ENCODE data around the gene PTX3.

The PTX3 gene

DNA sequence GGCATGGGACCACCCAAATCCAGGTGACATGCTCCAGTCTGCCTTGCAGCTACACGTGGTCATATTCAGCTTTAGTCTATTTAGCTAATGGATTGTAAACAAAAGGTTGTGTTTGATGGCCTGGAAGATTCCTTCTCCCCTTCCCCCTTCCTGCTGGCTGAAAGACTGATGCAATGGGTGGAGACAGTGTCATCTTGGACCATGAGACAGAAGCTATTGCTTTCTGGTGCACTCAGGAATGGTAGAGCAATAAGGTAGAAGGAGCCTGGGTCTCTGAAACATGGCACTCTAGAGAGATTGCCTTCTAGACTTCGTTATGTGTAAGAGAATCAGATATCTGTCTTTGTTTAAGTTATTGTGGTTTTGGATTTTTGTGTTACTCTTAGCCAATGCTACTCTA lies 25.7 kb upstream of the PTX3 start:
- no peak for ATAC-seq (ENCODE audit: low read depth)

DNA sequence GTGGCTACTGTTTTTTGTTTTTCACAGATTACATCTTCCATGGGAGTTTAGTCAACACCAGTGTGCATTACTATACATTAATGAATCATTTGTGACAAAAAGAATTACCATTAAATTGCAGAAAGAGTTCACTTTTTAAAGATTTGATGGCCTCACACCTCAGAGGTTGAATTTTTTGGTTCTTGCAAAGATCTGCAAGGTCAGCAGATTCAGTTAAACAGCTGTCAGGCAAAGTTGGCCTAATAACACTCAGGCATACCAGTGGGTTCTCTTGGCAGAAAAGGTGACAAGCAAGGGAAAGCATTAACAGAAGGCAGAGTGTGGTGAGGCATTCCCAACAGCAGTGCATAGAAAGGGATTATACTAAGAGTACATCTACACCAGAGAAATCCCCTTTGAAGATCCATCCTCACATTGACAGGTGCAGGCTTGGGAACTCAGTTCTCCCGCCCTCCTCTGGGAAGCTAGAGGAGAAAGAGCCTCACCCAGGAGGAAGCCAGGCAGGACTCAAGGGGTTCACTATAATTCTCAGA lies 24.3 kb upstream of the PTX3 start:
- TF ChIP-seq, protein P1, sequence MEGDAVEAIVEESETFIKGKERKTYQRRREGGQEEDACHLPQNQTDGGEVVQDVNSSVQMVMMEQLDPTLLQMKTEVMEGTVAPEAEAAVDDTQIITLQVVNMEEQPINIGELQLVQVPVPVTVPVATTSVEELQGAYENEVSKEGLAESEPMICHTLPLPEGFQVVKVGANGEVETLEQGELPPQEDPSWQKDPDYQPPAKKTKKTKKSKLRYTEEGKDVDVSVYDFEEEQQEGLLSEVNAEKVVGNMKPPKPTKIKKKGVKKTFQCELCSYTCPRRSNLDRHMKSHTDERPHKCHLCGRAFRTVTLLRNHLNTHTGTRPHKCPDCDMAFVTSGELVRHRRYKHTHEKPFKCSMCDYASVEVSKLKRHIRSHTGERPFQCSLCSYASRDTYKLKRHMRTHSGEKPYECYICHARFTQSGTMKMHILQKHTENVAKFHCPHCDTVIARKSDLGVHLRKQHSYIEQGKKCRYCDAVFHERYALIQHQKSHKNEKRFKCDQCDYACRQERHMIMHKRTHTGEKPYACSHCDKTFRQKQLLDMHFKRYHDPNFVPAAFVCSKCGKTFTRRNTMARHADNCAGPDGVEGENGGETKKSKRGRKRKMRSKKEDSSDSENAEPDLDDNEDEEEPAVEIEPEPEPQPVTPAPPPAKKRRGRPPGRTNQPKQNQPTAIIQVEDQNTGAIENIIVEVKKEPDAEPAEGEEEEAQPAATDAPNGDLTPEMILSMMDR (IDR thresholded peaks at IDR 0.05; ENCODE audit: poor library complexity, severe bottlenecking): no peak
- Histone ChIP-seq H3K27me3 (ENCODE audit: insufficient read depth, poor library complexity, severe bottlenecking) (no peaks in the 10 kb centered on the region), H3K4me3 (ENCODE audit: severe bottlenecking) (no peak overlapping the region), H3K36me3 (ENCODE audit: low read depth) (no peaks in the 10 kb centered on the region), H3K9me3 (ENCODE audit: severe bottlenecking) (no peaks in the 10 kb centered on the region), H3K27ac (ENCODE audit: poor library complexity, severe bottlenecking) (no peak overlapping the region), H3K4me1 (ENCODE audit: insufficient read depth, poor library complexity, severe bottlenecking) (peaks cover 11% of the 10 kb centered on the region)
- ATAC-seq (ENCODE audit: low read depth): no peak
- DNase-seq (ENCODE audit: low spot score): no peak

More for the DNA sequence above, 25.7 kb upstream of the PTX3 start:
- Histone ChIP-seq H3K9me3 (ENCODE audit: severe bottlenecking) (no peaks in the 10 kb centered on the region), H3K4me3 (ENCODE audit: severe bottlenecking) (no peak overlapping the region), H3K36me3 (ENCODE audit: low read depth) (no peaks in the 10 kb centered on the region), H3K4me1 (ENCODE audit: insufficient read depth, poor library complexity, severe bottlenecking) (peaks cover 9% of the 10 kb centered on the region), H3K27me3 (ENCODE audit: insufficient read depth, poor library complexity, severe bottlenecking) (no peaks in the 10 kb centered on the region), H3K27ac (ENCODE audit: poor library complexity, severe bottlenecking) (no peak overlapping the region)
- no peak for DNase-seq (ENCODE audit: low spot score)
- TF ChIP-seq, protein P1 (IDR thresholded peaks at IDR 0.05; ENCODE audit: poor library complexity, severe bottlenecking): no peak

DNA sequence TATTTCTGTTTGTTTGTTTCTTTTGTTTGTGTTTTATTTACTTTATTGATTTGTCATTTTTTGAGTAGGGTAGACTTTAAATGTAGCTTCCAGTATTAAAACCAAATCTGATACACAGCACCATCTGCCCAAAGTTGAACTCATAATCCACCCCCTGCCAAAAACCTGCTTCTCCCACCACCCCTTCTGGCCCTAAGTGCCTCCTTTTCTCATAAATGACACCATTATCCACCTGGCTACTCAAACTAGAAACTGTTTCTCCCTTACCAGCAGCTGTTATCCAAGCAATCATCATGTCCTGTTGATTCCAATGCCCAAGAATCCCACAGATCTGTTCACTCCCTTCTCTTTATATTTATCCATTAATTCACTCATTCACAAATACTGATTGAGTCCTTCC lies 21.8 kb upstream of the PTX3 start:
- H3K4me3 ChIP-seq (ENCODE audit: severe bottlenecking): no peak overlapping the region
- H3K4me1 ChIP-seq (ENCODE audit: insufficient read depth, poor library complexity, severe bottlenecking): peaks cover 12% of the 10 kb centered on the region
- no peak for DNase-seq (ENCODE audit: low spot score)
- no peaks in the 10 kb centered on the region for H3K9me3 ChIP-seq (ENCODE audit: severe bottlenecking)
- H3K36me3 ChIP-seq (ENCODE audit: low read depth): no peaks in the 10 kb centered on the region
- no peak for ATAC-seq (ENCODE audit: low read depth)
- TF ChIP-seq, protein P1 (IDR thresholded peaks at IDR 0.05; ENCODE audit: poor library complexity, severe bottlenecking): no peak
- no peak overlapping the region for H3K27ac ChIP-seq (ENCODE audit: poor library complexity, severe bottlenecking)
- H3K27me3 ChIP-seq (ENCODE audit: insufficient read depth, poor library complexity, severe bottlenecking): no peaks in the 10 kb centered on the region

DNA sequence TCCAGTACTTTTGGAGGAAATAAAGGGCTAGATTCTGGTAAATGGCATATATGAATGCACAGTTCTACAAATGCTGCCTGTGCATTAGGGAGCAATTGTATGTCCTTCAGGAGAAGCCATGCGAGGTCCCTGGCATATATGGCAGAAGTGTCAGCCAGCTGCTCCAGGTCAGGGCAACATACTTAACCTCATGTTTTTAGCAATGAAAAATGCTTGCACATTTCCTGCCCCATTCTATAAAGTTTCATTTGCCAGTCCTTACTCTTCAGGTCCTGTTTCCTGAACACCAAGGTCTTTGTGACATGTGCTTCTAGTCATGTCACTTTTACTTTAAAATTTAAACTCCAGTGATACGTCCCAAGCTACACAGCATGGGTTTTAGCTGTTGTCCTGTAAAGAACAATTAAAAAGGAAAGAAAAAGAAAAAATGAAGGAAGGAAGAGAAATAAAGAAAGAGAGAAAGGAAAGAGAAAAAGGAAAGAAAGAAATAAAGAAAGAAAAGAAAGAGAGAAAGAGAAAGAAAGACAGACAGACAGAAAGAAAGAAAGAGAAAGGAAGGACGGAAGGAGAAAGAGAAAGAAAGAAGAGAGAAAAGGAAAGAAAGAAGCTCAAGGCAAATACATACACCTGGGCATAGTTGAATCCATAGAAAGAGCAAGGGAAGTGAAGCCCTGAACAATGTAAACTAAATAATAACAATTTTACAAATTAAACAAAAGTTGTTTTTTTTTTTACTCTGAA lies 20.1 kb upstream of the PTX3 start:
- no peaks in the 10 kb centered on the region for H3K27me3 ChIP-seq (ENCODE audit: insufficient read depth, poor library complexity, severe bottlenecking)
- H3K9me3 ChIP-seq (ENCODE audit: severe bottlenecking): no peaks in the 10 kb centered on the region
- peaks cover 12% of the 10 kb centered on the region for H3K4me1 ChIP-seq (ENCODE audit: insufficient read depth, poor library complexity, severe bottlenecking)
- TF ChIP-seq, protein P1 (IDR thresholded peaks at IDR 0.05; ENCODE audit: poor library complexity, severe bottlenecking): no peak
- DNase-seq (ENCODE audit: low spot score): no peak
- H3K4me3 ChIP-seq (ENCODE audit: severe bottlenecking): no peak overlapping the region
- H3K27ac ChIP-seq (ENCODE audit: poor library complexity, severe bottlenecking): no peak overlapping the region
- no peaks in the 10 kb centered on the region for H3K36me3 ChIP-seq (ENCODE audit: low read depth)
- no peak for ATAC-seq (ENCODE audit: low read depth)

DNA sequence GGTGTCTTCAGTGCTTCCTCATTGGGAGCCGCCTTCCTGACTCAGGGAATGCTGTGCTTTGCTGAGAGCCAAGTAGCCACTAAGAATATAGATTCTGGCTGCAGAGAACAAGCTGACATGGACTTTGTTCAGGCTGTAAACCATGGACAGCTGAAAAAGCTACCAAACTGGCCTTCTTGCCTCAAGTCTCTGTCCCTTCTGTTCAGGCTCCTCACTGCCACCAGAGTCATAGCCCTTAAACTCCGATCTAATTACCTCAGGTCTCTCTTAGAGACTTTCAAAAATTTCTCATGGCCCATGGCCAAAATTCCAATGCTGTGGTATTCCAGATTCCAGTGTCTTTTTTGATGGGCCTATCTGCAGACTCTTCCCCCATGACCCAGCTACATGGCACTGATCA lies 19.4 kb upstream of the PTX3 start:
- H3K9me3 ChIP-seq (ENCODE audit: severe bottlenecking): no peaks in the 10 kb centered on the region
- no peaks in the 10 kb centered on the region for H3K27me3 ChIP-seq (ENCODE audit: insufficient read depth, poor library complexity, severe bottlenecking)
- peaks cover 12% of the 10 kb centered on the region for H3K4me1 ChIP-seq (ENCODE audit: insufficient read depth, poor library complexity, severe bottlenecking)
- TF ChIP-seq, protein P1 (IDR thresholded peaks at IDR 0.05; ENCODE audit: poor library complexity, severe bottlenecking): no peak
- H3K36me3 ChIP-seq (ENCODE audit: low read depth): no peaks in the 10 kb centered on the region
- no peak overlapping the region for H3K4me3 ChIP-seq (ENCODE audit: severe bottlenecking)
- H3K27ac ChIP-seq (ENCODE audit: poor library complexity, severe bottlenecking): peak overlapping the region; percentile 12
- ATAC-seq (ENCODE audit: low read depth) (0 out of 3 replicates have a peak, but pooled peaks have one; percentile 12), DNase-seq (ENCODE audit: low spot score) (no peak)

Data from RWPE2 (cell line).